Measurements from ENCODE around the gene DCTN3.
A peak's percentile ranks its signal among the peaks of the same experiment; 100 is the strongest.
"Not testable (repeated sequence)": the region's sequence is repeated elsewhere in the genome, so short reads cannot be mapped to it uniquely, and the experiment has no call there.

The DCTN3 gene

DNA sequence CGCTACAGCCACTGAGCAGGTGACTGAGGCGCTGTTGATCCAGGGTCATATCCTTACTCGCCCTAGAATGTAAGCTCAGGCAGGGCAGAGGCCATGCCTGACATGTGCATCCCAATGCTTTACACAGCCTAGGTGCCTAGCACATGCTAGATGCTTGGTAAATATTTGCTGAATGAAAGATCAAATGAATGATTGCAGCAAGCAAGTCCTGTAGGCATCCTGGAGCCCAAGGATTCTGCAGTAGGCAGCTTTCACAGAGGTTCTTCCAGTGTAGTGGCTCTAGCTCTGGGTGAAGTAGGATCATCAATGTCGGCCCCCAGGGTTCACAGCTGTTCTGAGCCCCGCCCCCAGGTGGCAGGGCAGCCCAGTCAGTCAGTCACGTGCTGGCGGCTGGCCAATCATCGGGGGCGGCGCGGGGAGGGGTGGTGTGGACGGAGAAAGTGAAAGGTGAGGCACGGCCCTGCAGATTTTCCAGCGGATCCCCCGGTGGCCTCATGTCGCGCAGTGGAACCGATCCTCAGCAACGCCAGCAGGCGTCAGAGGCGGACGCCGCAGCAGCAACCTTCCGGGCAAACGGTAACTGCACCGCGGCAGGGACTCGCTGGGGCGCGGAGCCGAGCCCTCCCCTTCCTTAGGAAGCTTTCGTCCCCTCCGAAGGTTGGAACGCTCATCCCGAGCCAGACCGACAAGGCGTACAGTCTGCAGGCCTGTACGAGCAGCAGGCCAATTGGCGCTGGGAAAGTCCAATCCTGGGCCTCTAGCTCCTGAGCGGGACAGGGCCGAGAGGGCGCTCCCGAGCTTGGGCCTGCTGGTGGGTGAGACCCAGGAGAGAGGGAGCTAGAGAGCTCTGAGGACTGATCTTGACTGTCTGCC, 26.2 kb upstream of the DCTN3 start, which contains the start of gene GALT:
Gene GALT, plus strand, starts transcription at position 465 of the 873 bp plus-strand sequence. Its CDS starts 30 bp downstream, at position 495.
- peak; percentile 85 for DNase-seq

DNA sequence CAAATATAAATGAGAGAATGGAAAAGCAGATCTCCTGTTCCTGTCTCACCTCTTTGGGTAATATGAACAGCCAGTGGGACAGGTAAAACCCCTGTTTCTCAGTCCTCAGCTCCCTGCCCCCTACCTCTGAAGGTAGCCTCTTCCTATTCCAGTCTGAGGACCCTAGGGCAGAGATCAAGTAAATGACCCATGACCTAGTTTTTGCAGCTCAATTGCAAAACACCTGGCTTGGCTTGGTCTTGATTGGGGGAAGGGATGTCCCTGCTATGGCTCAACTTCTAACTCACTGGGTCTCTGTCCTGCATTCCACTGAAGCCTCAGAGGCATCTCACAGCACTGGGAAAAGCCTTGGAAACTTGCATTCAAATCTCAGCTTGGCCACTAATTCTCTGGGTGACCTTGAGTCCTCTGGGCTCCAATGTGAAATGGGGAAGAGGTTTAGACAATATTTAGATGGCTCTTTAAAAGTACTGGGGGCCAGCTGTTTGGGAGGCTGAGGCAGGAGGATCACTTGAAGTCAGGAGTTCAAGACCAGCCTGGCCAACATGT, 24.5 kb upstream of the DCTN3 start:
- DNase-seq: no peak

DNA sequence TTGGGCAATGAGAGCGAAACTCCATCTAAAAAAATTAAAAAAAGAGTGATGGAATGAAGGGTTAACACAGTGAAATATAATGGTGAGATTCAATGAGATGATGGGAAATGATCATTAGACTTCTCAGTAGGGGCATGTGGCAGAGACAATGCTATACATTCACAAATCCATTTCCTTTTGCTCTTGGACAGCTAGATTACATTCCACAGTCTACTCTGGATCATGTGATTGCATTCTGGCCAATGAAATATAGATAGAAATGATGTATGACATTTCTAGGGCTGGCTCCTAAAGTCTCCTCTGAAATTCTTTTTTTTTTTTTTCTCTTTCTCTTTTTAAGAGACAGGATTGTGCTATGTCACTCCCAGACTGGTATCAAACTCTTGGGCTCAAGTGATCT, 22.4 kb upstream of the DCTN3 start:
- no peak for DNase-seq

DNA sequence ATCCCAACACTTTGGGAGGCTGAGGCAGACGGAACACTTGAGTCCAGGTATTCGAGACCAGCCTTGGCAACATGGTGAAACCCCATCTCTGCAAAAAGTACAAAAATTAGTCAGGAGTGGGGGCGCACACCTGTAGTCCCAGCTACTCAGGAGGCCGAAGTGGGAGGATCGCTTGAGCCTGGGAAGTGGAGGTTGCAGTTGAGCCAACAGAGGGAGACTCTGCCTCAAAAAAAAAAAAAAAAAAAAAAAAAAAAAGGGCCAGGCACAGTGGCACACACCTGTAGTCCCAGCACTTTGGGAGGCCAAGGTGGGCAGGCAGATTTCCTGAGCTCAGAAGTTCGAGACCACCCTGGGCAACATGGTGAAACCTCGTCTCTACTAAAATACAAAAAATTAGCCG, 19.0 kb upstream of the DCTN3 start:
- DNase-seq: not testable (repeated sequence)

DNA sequence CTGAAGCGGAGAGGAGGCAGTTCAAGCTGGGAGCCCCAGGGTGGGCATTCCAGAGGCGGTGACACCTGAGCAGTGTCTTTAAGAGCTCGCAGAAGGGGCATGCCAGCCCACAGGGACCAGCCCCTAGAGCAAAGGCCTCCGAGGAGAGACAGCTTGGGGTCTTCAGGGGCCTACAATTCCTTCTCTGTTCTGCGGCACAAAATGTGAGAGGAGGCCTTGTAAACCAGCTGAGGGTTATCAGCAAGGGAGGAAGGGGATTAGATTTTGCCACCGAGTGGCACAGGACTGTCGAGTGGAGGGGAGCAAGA, 17.8 kb upstream of the DCTN3 start:
- no peak for DNase-seq

DNA sequence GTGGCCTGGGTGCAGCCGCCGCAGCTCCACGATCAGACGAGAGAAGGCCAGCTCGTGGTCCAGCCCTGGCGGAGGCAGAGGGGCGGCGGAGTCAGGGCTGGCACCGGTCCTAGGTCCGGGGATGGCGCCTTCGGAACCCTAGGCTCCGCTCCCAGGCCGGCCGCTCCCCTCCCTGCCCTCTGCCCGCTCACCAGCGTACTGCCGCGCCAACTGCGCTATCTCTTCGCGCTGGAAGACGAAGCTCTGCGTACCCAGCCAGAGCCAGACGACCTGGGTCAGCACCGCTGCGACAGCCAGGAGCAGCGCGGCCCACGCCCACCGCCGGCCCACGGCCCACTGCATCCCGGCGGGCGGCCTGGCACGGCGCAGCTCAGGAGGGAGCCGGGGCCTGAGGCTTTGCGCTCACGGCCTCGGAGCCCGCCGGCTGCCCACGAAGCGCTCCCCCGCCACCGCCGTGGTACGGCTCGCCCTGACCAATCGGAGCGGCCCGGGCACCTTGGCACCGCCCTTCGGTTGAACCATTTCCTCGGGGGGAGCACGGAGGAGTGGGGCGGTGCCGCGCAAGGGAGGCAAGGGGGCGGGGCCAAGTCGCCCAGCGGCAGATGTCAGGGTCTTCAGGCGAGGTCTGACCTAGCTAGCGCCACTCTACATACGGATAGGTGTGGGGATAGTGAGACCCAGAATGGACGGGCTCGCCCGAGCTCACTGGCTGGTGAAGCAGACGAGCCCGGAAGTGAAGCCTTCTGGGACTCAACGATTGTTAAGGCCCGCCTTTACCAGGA, 17.3 kb upstream of the DCTN3 start, which contains the start of gene SIGMAR1:
Gene SIGMAR1, minus strand, starts transcription at position 432 of the 782 bp plus-strand sequence. Its CDS starts 90 bp downstream, at position 342.
- peak; percentile 94 for DNase-seq

DNA sequence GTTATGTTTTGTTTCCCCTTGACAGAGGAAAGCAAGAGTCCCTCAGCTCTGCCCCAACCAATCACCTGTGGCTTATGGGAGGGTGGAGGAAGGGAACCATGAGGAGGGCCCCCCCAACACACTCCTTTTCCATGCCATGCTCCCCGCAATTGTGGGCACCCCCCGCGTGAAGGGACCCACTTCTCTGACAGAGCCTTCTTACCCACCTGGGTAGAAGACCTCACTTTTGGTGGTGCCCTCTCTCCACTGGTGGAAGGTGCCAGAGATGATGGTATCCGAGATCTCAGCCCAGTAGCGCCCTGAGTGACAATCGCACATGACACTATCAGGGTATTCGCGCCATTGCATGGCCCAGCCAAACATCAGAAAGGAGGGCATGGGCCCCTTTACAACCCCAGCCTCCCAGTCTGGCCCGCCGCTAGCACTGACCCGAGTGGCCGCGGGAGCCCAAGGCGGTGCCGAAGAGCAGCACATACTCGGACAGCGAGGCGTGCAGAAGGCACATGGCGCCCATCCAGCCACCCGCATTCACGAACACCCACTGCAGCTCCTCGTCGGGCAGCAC, 16.6 kb upstream of the DCTN3 start:
- no peak for DNase-seq

DNA sequence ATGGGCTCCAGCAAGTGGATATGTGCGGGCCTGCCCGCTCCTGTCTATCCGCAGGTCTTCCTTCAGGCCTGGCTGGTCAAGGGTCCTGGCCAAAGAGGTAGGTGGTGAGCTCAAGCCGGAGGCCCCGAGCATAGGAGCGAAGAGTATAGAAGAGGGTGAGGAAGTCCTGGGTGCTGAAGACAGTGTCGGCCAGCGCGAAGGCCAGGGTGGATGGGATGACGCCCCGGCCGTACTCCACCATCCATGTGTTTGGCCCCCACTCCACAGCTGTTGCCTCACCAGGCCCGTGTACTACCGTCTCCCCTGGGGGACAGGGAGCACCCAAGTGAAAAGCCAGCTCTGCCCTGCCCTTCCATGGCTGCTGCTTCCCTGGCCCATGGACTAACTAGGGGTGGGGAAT, 15.3 kb upstream of the DCTN3 start:
- no peak for DNase-seq

DNA sequence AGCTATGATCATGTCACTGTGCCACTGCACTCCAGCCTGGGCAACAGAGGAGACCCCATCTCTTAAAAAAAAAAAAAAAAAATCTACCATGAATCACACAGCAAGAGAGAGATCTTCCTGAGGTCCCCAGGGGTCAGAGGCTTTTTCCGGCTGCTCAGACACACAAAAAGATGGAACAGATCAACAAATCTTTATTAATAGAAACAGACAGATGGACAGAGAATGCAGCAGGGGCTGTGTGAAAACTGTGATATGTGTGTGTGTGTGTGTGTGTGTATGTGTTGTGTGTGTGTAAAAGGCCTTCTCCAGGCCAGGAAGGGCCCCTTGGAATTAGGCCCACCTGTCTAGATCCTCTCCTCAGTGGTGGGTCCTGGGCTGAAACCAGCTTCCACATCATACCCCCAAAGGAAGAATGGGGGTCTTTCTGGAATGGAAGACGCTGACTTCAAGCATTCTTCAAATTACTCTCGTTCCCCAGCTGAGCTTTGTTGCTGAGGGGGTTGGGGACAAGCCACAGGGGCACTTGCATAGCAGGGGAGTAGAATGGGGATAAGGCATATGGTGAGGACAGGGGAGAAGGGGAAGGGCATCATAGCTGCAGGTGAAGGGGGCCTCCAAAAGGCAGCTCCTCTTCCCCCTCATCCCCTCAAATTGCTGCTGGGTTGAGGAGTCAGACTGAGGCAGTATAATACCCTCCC, 14.4 kb upstream of the DCTN3 start:
- DNase-seq: no peak

DNA sequence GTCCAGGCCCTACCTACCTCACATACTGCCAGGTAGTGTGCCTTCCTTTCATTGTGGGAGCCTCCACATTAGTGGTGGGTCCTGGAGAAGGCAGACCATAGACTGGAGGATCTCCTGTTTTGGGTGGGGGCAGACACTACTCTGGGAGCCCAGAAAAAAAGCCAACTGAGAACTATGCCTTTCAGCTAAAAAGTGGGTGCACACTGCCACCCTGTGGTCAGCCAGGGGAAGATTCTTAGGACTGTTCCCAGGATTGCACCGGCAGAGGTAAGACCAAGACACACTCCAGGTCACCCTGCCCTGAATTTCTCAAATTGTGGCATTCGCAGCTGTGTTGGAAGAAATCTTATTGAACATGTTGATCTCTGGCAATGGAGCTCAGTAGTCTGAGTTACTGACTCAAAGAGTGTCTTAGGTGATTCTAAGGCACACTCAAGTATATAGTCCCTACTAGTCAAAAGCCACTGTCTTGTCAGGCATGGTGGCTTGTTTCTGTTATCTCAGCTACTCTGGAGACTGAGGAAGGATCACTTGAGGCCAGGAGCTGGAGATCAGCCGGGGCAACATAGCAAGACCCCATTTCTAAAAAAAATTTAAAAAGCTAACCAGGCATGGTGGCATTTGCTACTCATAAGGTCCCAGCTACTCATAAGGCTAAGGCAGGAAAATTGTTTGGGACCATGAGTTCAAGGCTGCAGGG, 13.7 kb upstream of the DCTN3 start:
- peak; percentile 52 for DNase-seq

DNA sequence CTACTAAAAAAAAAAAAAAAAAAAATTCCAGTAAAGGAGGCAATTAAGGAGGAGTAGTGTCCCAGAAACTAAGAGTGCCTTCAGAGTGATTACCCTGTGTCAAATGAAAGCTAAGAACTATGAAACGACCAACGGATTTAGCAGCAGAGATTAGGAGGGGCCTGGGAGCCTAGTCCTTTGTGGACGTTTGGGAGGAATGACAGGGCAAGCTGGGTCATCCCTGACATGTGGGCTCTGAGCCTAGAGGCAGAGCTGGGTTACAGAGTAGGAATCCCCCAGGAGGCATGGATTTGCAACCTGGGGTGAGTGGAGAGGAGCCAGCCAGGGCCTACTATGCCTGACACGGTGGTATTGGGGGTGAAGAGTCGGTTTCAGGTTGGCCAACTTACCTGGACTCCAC, 12.9 kb upstream of the DCTN3 start:
- DNase-seq: no peak

DNA sequence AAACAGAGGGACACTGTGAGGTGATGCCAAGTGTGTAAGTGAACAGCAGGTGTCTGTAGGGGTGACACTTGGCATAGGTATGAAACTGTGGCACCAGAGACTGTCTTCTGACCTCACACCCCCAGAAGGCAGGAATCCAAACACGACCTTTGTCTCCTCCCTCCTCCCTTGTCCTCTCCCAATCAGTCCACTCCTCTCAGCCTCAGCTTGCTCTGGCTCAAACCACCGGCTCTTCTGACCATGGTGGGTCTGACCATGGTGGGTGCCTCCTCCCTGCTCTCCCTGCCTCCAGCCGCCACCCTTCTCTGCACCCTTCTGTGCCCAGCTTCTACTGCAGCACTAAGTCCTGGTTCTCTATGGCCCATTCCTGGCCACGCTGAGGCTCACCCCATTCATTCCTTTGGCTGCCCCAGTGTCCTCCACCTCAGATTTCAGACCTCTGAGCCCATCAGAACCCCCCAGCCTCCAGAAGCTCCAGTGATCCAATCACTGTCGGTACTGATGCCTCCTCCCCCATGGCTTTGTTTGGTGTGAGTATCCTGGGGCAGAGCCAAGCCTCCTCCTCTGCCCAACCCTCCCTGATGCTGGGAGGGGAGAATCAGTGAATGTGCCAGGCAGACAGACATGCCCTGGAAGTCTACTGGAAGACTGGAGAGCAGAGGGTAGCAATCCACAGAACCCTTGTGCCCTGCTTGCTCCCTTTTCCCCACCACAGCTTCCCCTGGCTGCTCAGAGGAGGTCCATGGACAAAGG, 10.3 kb upstream of the DCTN3 start:
- DNase-seq: no peak

DNA sequence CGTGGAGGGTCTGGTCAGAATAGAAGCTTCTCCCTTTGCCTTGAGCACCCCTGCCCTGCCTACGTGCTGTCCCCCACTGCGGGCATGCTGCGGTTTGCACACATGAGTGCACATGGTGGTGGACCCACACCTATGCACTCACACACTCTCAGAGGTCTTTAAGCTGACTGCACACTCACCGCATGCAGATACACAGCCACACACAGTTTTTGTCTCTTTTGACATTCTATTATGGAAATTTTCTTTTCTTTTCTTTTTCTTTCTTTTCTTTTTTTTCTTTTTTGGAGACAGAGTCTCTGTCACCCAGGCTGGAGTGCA, 9.2 kb upstream of the DCTN3 start:
- DNase-seq: no peak

DNA sequence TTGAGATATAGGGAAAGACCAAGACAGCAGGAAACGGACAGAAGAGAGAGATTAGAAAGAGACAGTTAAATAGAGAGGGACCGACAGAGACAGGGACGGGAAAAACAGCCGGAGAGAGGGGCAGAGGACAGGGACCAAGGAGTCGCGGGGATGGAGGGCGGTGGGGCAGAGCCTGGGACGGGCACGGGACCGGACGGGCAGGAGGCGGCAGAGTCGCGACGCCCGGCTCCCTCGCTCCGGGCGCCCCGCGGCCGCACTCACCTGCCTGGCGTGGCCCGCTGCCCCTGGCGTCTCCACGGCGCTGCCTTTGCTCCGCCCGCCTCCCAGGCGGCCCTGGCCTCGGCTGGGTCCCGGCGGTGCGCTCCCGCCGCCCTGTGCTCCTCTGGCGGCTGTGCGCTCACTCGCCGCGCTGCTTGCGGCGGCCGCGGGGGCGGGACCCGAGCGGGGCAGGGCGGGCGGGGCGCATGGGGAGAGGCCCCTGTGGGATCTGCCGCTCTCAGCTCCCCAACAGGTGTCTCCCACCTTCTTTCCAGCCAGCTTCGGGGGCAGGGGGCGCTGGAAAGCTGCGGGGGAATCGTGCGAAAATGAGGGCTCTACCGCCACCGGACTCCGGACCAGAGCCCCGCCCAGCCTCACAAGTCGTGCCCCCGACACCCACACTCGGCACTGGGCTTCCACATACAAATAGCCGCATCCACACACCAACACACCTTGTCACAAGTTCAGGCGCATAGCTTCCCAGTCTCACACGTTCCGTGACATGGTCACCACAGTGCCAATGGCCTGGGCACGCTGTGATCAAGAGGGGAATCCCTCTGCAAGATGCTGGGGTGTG, 8.6 kb upstream of the DCTN3 start, which contains the start of gene ARID3C:
Gene ARID3C, minus strand, starts transcription at position 411 of the 835 bp plus-strand sequence. CDS start 1,052 bp downstream, outside the sequence.
- DNase-seq: no peak

DNA sequence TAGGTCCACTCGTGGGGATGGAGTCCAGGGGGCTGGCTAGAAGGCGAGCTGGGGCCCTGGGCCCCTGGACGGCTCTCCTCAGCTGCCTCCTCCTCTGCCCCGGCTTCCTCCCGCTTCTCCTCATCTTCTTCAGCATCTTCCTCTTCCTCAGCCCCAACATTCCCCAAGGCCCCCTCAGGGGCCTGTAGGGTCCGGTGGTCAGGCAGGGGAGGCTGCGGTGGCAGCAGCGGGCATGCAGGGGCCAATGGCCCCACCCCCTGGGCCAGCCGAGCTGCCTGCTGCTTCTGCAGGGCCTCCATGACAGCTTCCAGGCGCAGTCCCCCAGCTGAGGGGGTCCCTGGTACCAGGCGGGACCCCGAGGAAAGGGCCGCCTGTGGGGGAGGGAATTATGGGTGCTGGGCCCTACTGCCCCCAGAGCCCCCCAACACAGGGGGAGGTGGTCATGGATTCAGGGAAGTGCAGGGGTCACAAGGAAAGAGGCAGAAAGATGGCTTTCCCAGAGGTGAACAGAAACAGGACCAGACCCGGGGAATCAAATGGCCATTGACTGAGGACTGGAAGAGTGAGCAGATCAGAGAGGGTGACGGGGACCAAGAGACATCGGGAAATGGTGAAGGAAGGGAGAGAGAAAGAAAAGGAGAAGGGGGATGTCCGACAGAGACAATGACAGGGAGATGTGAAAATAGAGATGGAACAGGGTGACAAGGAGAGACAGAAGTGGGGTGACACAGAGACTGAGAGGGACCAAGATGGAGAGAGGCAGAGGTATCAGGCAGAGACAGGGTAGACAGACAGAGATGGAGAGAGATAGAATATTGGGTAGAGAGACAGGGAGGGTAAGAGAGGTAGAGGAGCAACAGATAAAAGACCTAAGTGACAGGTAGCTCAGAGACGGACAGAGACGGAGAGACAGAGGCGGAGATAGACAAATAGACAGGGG, 7.7 kb upstream of the DCTN3 start:
- no peak for DNase-seq

DNA sequence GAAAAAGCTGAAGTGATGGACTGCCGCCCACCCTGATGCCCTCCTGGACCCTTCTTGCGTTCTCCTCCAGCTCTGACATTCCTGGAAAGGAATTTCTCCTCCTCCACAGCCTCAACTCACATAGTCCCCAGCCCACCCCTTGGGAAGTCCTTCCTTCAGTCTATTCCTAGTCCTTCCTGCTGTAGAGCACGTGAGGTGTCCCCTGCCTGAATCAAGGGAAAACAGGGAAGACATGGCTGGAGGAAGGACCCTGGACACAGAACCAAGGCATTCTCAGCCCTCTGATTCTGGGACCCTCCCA, 4.8 kb upstream of the DCTN3 start:
- DNase-seq: no peak

DNA sequence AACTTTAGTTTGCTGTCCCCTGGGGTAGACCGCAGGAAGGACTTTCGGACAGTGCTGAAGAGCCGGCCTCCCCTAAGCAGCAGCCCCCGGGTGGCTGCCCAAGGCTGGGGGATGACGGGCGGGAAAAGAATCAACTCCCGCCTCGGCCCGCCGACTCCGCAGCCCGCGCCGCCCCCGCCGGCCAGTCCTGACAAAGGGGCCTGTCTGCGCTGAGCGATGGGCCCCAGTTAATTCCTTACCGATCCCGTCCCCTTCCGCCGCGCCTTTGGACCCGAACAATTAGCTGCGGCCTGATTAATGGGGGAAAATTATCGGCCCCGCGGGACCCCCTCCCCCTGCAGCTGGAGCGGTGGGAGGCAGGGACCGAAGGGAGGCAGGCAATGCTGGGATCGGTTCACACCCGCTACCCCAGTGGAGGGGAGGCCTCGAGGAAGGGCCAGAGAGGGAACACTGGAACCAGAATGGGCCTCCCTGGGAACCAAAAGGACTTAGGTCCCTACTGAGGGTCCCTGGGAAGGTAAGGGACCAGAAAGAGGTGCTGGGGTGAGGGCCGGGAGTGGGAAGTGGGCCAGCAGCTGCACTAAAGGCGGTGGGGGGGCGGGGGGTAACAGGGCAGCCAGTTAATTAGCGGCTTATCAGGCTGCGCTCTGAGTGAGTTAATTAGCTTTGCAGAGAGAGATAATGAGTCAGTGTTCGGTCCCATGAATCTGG, 4.3 kb upstream of the DCTN3 start:
- no peak for DNase-seq

Data from fibroblast of skin of abdomen (primary cell).